Measurements from ENCODE around the gene BOD1L2.

BOD1L2 gene

GRCh38 chr18:57150081-57150480 lies 3.2 kb downstream of the BOD1L2 start:
- DNase-seq (ENCODE audit: low read depth): no peak

GRCh38 chr18:57150828-57151227 lies 3.9 kb downstream of the BOD1L2 start:
- DNase-seq (ENCODE audit: low read depth): no peak

- DNase-seq (ENCODE audit: low read depth): no peak
These were observed 7.4 kb downstream of the BOD1L2 start for GRCh38 chr18:57154191-57154830.

- no peak for DNase-seq (ENCODE audit: low read depth)
These were observed 17.5 kb downstream of the BOD1L2 start for GRCh38 chr18:57164401-57164800.

- DNase-seq (ENCODE audit: low read depth): no peak
These were observed 20.9 kb downstream of the BOD1L2 start for GRCh38 chr18:57167617-57168308.

GRCh38 chr18:57171026-57171425 lies 24.1 kb downstream of the BOD1L2 start:
- DNase-seq (ENCODE audit: low read depth): no peak

- DNase-seq (ENCODE audit: low read depth): no peak
These were observed 28.6 kb downstream of the BOD1L2 start for GRCh38 chr18:57175532-57175931.

GRCh38 chr18:57185434-57185833 lies 38.5 kb downstream of the BOD1L2 start:
- DNase-seq (ENCODE audit: low read depth): no peak

- DNase-seq (ENCODE audit: low read depth): no peak
These were observed 42.1 kb downstream of the BOD1L2 start for GRCh38 chr18:57188851-57189557.

GRCh38 chr18:57190026-57190425 lies 43.1 kb downstream of the BOD1L2 start:
- DNase-seq (ENCODE audit: low read depth): no peak

GRCh38 chr18:57194070-57194469 lies 47.2 kb downstream of the BOD1L2 start:
- DNase-seq (ENCODE audit: low read depth): no peak

- no peak for DNase-seq (ENCODE audit: low read depth)
These were observed 47.7 kb downstream of the BOD1L2 start for GRCh38 chr18:57194622-57195021.

- no peak for DNase-seq (ENCODE audit: low read depth)
These were observed 48.5 kb downstream of the BOD1L2 start for GRCh38 chr18:57195341-57195740.

- DNase-seq (ENCODE audit: low read depth): no peak
These were observed 50.4 kb downstream of the BOD1L2 start for GRCh38 chr18:57197261-57197660.

- DNase-seq (ENCODE audit: low read depth): no peak
These were observed 51.2 kb downstream of the BOD1L2 start for GRCh38 chr18:57198073-57198472.

Data from activated T-helper 1 cell treated with Interleukin-2 at 50 U/mL for 16 hours (primary cell).